ENCODE data around the gene PREPL. TPM values are rescaled to one million over a fixed set of nuclear protein-coding genes. Genes with fewer than 3 reads are reported as not detected.

PREPL gene
- total and polyA plus RNA-seq, 2 donors (not counting 1 experiment from before 2014, with no cell fraction given) = 5.5 to 34.0 TPM

DNA sequence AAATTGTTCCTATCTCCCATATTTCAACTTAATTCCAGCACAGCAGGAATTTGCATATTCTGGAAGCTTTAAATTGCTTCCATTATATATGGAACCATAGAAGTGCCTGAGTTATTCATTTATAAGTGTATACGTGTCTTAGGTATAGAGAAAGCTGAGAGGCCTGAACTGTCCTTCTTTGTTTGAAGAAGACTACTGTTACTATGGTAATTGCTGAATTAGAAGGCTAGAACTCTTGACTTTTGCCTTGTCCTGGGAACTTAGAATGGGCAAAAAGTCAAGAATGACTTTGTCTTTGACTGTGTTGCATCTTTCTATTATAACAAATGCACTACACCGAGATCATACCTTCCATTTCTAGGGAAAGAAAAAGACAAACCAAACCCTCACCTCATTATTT, 16.2 kb upstream of the PREPL start:
- Histone ChIP-seq H4K20me1 (ENCODE audit: control insufficient read depth, insufficient read depth, low read length, poor library complexity, severe bottlenecking) (no peaks in the 10 kb centered on the region), H3K79me2 (ENCODE audit: control insufficient read depth, insufficient read depth, low read length) (no peaks in the 10 kb centered on the region), H3K4me1 (ENCODE audit: control insufficient read depth in 2 of 2, insufficient read depth in 2 of 2, low read length in 2 of 2) (no peaks in the 10 kb centered on the region), H3K4me3 (ENCODE audit: control extremely low read depth in 1 of 5, extremely low read depth in 1 of 5, insufficient read depth in 1 of 5, low read depth in 2 of 5, low read length in 4 of 5) (no peak overlapping the region), H3K36me3 (replicated peaks in 1 of 2; ENCODE audit: control extremely low read depth in 1 of 2, control insufficient read depth in 1 of 2, extremely low read depth in 1 of 2, insufficient read depth in 2 of 2, low read length in 1 of 2) (peaks cover 0 to 3% of the 10 kb centered on the region in 2 experiments), H3K9ac (ENCODE audit: low read length) (no peak overlapping the region), H3K9me3 (ENCODE audit: control extremely low read depth in 1 of 3, control insufficient read depth in 2 of 3, insufficient read depth in 1 of 3, low read length in 2 of 3) (no peaks in the 10 kb centered on the region), H3K4me2 (replicated peaks; ENCODE audit: low read depth, low read length, poor library complexity, severe bottlenecking) (no peak overlapping the region), H3K27me3 (replicated peaks in 1 of 4; ENCODE audit: control extremely low read depth in 1 of 4, control insufficient read depth in 3 of 4, insufficient read depth in 4 of 4, low read length in 3 of 4) (no peaks in the 10 kb centered on the region), H3K27ac (ENCODE audit: low read length in 2 of 2) (no peak overlapping the region), H2AFZ (ENCODE audit: insufficient read depth, low read depth, low read length, poor library complexity, severe bottlenecking) (no peak overlapping the region)
- intact Hi-C loops (cut with micrococcal nuclease) = no loop called here
- Mint-ChIP-seq H3K9me3 (ENCODE audit: insufficient read depth) (no peaks in the 10 kb centered on the region), H3K27ac (no peak overlapping the region), H3K27me3 (no peaks in the 10 kb centered on the region), H3K4me1 (peaks cover 3% of the 10 kb centered on the region), H3K4me3 (no peak overlapping the region)
- TF ChIP-seq CTCF (IDR thresholded peaks at IDR 0.05) = no peak
- no peak for TF ChIP-seq EZH2 (IDR thresholded peaks at IDR 0.05; ENCODE audit: borderline replicate concordance, insufficient read depth, low read depth, low read length, poor library complexity, severe bottlenecking)
- WGBS (ENCODE audit: insufficient coverage) = no CpG with 5 or more reads among the region's 2 CpGs
- no peak for ATAC-seq (ENCODE audit: low read depth)
- ChIA-PET POLR2A (interaction anchor here (1.2 kb wide), 1 partner anchor 15 kb away, joined by 3 read pairs; the partner anchor contains the start of gene CAMKMT), CTCF (interaction anchor here (1.6 kb wide), 1 partner anchor 12 kb away, joined by 4 read pairs; no protein-coding TSS in a partner anchor)
- no peak for DNase-seq

DNA sequence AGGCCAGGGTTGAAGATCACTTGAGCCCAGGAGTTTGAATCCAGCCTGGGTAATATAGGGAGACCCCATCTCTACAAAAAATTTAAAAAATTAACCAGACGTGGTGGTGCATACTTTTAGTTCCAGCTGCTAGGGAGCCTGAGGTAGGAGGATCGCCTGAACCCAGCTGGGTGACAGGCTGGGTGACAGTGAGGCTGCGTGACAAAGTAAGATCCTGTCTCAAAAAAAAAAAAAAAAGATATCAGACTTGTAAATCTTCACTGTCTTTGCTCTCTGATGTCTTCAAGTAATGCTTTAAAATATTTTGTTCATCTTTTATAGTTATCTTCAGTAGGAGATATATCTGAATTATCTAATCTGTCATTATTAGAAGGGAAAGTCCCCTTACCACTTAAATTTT, 11.0 kb upstream of the PREPL start:
- Histone ChIP-seq H3K4me3 (ENCODE audit: control extremely low read depth in 1 of 5, extremely low read depth in 1 of 5, insufficient read depth in 1 of 5, low read depth in 2 of 5, low read length in 4 of 5) (no peak overlapping the region), H3K4me1 (ENCODE audit: control insufficient read depth in 2 of 2, insufficient read depth in 2 of 2, low read length in 2 of 2) (no peaks in the 10 kb centered on the region), H3K4me2 (replicated peaks; ENCODE audit: low read depth, low read length, poor library complexity, severe bottlenecking) (no peak overlapping the region), H4K20me1 (ENCODE audit: control insufficient read depth, insufficient read depth, low read length, poor library complexity, severe bottlenecking) (no peaks in the 10 kb centered on the region), H3K79me2 (ENCODE audit: control insufficient read depth, insufficient read depth, low read length) (peaks cover 20% of the 10 kb centered on the region), H2AFZ (ENCODE audit: insufficient read depth, low read depth, low read length, poor library complexity, severe bottlenecking) (no peak overlapping the region), H3K36me3 (replicated peaks in 1 of 2; ENCODE audit: control extremely low read depth in 1 of 2, control insufficient read depth in 1 of 2, extremely low read depth in 1 of 2, insufficient read depth in 2 of 2, low read length in 1 of 2) (peaks cover 0 to 3% of the 10 kb centered on the region in 2 experiments), H3K9me3 (ENCODE audit: control extremely low read depth in 1 of 3, control insufficient read depth in 2 of 3, insufficient read depth in 1 of 3, low read length in 2 of 3) (no peaks in the 10 kb centered on the region), H3K27me3 (replicated peaks in 1 of 4; ENCODE audit: control extremely low read depth in 1 of 4, control insufficient read depth in 3 of 4, insufficient read depth in 4 of 4, low read length in 3 of 4) (no peaks in the 10 kb centered on the region), H3K27ac (ENCODE audit: low read length in 2 of 2) (no peak overlapping the region), H3K9ac (ENCODE audit: low read length) (no peak overlapping the region)
- ATAC-seq (ENCODE audit: low read depth) (no peak), DNase-seq (no peak)
- no peaks in the 10 kb centered on the region for H3K27me3 Mint-ChIP-seq
- peaks cover 3% of the 10 kb centered on the region for H3K4me1 Mint-ChIP-seq
- CTCF ChIA-PET = interaction anchor here (1.7 kb wide), 2 partner anchors 10 to 20 kb away, joined by 4 to 7 read pairs; no protein-coding TSS in a partner anchor
- no peaks in the 10 kb centered on the region for H3K9me3 Mint-ChIP-seq (ENCODE audit: insufficient read depth)
- POLR2A ChIA-PET = no interaction called here
- intact Hi-C loops (cut with micrococcal nuclease) = no loop called here
- no peak overlapping the region for H3K27ac Mint-ChIP-seq
- 86% methylated on average over 1 of the region's 3 CpGs for WGBS (ENCODE audit: insufficient coverage)
- no peak overlapping the region for H3K4me3 Mint-ChIP-seq
- TF ChIP-seq EZH2 (IDR thresholded peaks at IDR 0.05; ENCODE audit: borderline replicate concordance, insufficient read depth, low read depth, low read length, poor library complexity, severe bottlenecking) = no peak
- TF ChIP-seq CTCF (IDR thresholded peaks at IDR 0.05) = no peak

All from B cell (primary cell).